ENCODE data around the gene KCNJ15. TPM values are rescaled to one million over a fixed set of nuclear protein-coding genes. Genes with fewer than 3 reads are reported as not detected.

KCNJ15 gene
- total RNA-seq, result 1 to 10 TPM; 4.6 to 9.2 (median 6.5) TPM

DNA sequence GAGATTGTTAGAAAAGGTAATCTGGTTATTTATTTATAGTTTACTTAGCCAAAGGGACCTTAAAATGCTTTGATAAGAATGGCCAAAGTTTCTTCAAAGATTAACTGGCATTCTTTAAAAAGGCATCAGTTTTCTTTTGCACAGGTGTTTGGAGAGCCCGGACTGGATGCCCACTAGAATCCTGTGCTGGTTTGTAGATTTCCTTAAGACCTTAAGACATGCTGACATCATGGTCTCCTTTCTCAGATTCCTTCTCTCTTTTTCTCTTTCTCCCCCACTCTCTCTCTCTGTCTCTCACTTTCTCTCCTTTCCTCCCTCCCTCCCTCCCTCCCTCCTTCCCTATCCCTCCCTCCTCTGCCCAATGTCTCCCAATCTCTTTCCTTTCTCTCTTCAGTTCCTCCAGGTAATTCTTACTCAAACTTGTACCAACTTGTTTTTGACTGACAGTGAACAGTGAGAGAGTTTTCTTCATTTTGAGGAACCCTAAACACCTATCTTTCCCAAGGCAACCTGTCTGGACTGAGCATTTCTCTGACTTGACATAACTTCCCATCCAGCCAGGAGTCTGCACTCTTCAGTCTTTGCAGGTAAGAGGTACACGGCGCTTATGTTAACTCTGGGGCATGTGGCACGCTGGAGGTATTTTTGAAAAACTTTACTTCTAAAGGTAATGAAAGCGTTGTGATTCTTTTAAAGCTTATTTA is at the start of gene KCNJ15:
Gene KCNJ15 (plus strand): TSS at position 393 of the 704 bp plus-strand sequence. CDS start 42,271 bp downstream, outside the sequence.
- TF ChIP-seq, protein P1, sequence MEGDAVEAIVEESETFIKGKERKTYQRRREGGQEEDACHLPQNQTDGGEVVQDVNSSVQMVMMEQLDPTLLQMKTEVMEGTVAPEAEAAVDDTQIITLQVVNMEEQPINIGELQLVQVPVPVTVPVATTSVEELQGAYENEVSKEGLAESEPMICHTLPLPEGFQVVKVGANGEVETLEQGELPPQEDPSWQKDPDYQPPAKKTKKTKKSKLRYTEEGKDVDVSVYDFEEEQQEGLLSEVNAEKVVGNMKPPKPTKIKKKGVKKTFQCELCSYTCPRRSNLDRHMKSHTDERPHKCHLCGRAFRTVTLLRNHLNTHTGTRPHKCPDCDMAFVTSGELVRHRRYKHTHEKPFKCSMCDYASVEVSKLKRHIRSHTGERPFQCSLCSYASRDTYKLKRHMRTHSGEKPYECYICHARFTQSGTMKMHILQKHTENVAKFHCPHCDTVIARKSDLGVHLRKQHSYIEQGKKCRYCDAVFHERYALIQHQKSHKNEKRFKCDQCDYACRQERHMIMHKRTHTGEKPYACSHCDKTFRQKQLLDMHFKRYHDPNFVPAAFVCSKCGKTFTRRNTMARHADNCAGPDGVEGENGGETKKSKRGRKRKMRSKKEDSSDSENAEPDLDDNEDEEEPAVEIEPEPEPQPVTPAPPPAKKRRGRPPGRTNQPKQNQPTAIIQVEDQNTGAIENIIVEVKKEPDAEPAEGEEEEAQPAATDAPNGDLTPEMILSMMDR (IDR thresholded peaks at IDR 0.05), result no peak
- TF ChIP-seq POLR2AphosphoS5 (IDR thresholded peaks at IDR 0.05) (no peak), EP300 (IDR thresholded peaks at IDR 0.05) (no peak), POLR2A (IDR thresholded peaks at IDR 0.05) (no peak)
- no peak for DNase-seq (ENCODE audit: low spot score in 2 of 2)
- Histone ChIP-seq H3K4me1 (peaks cover 6% of the 10 kb centered on the region), H3K27ac (no peak within 1 kb of the TSS), H3K9me3 (no peaks in the 10 kb centered on the region), H3K4me3 (peak within 1 kb of the TSS; percentile 25), H3K36me3 (no peaks in the 10 kb centered on the region), H3K27me3 (peaks cover 5% of the 10 kb centered on the region)
- 68% methylated on average over 5 of the region's 5 CpGs for WGBS

DNA sequence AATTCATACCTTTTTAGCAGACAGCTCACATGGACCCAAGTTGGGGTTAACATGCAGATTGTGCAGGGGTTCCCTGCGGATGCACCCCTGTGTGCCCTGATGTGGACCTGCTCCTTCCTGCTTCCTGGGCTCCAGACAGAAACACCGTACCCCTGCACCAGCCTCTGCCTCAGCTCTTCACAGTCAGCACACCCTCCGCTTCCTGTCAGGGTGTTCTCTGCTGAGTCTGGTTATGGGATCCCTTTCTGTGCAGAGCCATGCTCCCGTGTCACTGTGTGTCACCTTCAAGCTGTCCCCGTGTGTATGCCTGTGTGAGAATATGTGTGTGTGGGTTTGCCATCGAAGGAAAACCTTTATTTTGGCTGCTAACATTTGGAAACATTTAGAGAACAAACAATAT is 48.7 kb upstream of the KCNJ15 start:
- Histone ChIP-seq H3K36me3 (no peaks in the 10 kb centered on the region), H3K27ac (no peak overlapping the region), H3K9me3 (no peaks in the 10 kb centered on the region), H3K27me3 (peaks cover 36% of the 10 kb centered on the region), H3K4me3 (no peak overlapping the region), H3K4me1 (no peaks in the 10 kb centered on the region)
- WGBS, result 62% methylated on average over 6 of the region's 6 CpGs
- no peak for DNase-seq (ENCODE audit: low spot score in 2 of 2)
- TF ChIP-seq POLR2A (IDR thresholded peaks at IDR 0.05) (no peak), POLR2AphosphoS5 (IDR thresholded peaks at IDR 0.05) (no peak), EP300 (IDR thresholded peaks at IDR 0.05) (no peak)
- TF ChIP-seq, protein P1 (IDR thresholded peaks at IDR 0.05), result no peak

DNA sequence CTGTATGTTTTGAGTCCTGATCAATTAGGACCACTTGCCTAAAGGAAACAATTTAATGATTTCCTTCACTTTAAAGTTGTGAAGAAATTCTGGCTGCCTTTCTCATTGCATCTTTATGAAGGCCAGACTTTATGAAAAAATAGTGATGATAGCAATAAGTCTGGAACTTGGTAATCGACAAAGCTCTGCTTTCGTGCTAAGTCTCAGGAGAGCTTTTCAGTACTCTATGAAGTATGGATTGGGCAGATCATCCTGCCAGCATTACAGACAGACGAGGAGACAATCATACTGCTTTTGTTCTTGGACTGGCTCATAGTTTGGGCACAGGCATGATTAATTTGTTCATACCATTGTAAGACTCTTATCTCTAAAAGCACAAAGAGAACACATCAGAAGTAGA is 45.5 kb upstream of the KCNJ15 start:
- H3K27me3 ChIP-seq, result peaks cover 29% of the 10 kb centered on the region

DNA sequence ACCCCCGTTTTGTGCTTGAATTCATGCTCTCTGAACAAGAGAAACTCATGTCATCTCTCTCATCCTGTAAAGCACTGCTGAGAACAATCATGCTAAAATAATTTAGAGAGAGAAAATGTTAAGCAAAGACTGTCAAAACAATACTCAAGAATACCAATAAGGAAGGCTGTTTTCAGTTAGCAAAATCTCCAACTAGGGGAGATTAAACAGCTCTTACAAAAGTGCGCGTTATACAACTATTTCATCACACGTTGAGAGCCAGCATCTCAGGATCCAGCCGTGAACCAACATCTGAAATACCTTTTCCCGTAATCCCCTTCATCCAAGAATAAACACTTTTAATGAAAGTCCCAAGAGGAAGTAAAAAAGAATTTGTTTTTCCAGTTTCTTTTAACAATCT is 44.1 kb upstream of the KCNJ15 start:
- Histone ChIP-seq H3K36me3 (no peaks in the 10 kb centered on the region), H3K4me1 (no peaks in the 10 kb centered on the region), H3K9me3 (no peaks in the 10 kb centered on the region), H3K27me3 (peaks cover 17% of the 10 kb centered on the region), H3K27ac (no peak overlapping the region), H3K4me3 (no peak overlapping the region)
- 74% methylated on average over 6 of the region's 6 CpGs for WGBS
- TF ChIP-seq POLR2A (IDR thresholded peaks at IDR 0.05) (no peak), EP300 (IDR thresholded peaks at IDR 0.05) (no peak), POLR2AphosphoS5 (IDR thresholded peaks at IDR 0.05) (no peak)
- TF ChIP-seq, protein P1 (IDR thresholded peaks at IDR 0.05), result no peak
- no peak for DNase-seq (ENCODE audit: low spot score in 2 of 2)

More for the DNA sequence above, 45.5 kb upstream of the KCNJ15 start:
- 50% methylated on average over 3 of the region's 3 CpGs for WGBS
- DNase-seq (ENCODE audit: low spot score in 2 of 2), result no peak
- Histone ChIP-seq H3K4me3 (no peak overlapping the region), H3K9me3 (no peaks in the 10 kb centered on the region), H3K27ac (no peak overlapping the region), H3K36me3 (no peaks in the 10 kb centered on the region), H3K4me1 (no peaks in the 10 kb centered on the region)
- no peak for TF ChIP-seq EP300 (IDR thresholded peaks at IDR 0.05)
- TF ChIP-seq POLR2AphosphoS5 (IDR thresholded peaks at IDR 0.05), result no peak
- no peak for TF ChIP-seq POLR2A (IDR thresholded peaks at IDR 0.05)
- TF ChIP-seq, protein P1 (IDR thresholded peaks at IDR 0.05), result no peak

DNA sequence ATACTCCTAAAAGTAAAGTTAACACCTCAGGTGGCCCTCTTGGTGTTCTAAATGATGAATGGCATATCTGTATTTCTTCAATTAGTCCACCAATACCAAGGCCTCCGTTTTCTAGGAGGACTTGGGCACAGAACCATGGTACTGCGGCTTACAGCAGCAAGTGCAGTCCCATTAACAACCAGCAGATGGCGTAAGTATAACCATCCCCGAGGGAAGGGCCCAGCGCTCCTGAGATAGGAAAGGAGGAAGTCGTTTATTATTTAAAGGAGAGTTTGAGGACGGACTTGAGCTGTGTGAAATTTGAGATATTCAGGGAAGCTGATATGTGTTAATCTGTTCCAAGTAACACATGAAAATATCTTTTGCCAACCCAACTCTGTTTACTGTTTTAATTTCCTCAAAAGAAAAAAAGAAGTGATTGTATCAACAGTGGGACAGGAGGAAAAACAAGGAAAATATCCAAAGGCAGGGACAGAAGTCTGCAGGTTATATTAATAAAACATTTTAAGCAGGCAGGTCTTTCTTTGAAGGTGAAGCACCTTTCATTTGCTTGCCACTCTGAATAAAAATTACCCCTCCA is 37.7 kb upstream of the KCNJ15 start:
- H3K27ac ChIP-seq, result no peak overlapping the region
- no peaks in the 10 kb centered on the region for H3K27me3 ChIP-seq
- peak; percentile 77 to 87 for DNase-seq (ENCODE audit: low spot score in 2 of 2)
- no peaks in the 10 kb centered on the region for H3K4me1 ChIP-seq
- no peak for TF ChIP-seq POLR2AphosphoS5 (IDR thresholded peaks at IDR 0.05)
- TF ChIP-seq, protein P1 (IDR thresholded peaks at IDR 0.05), result peak; percentile 94 to 96
- no peaks in the 10 kb centered on the region for H3K36me3 ChIP-seq
- no peaks in the 10 kb centered on the region for H3K9me3 ChIP-seq
- WGBS, result 6% methylated on average over 7 of the region's 7 CpGs
- no peak overlapping the region for H3K4me3 ChIP-seq
